H1 (cell line): ENCODE results near the gene PRKN. TPM values are rescaled to one million over a fixed set of nuclear protein-coding genes. Genes with fewer than 3 reads are reported as not detected.

Source experiments
- JUND ChIP-seq: IDR thresholded peaks from 2 replicates; pipeline ENCODE4 v1.6.1; 2011; ENCODE audit warnings: mild to moderate bottlenecking, improper control_type of control experiment, low read length
- PHF8 ChIP-seq: fragments of 200-600 bp; sonication (generic); conservative IDR thresholded peaks from 2 replicates; pipeline ENCODE4 v1.7.1; 2012; ENCODE audit warnings: low read depth, mild to moderate bottlenecking, inconsistent platforms, low read length, moderate library complexity
- polyA plus RNA-seq, 7 experiments: library from polyadenylated mRNA; depleted of rRNA in 3 of 7; stranded (reverse) in 5 of 7; unstranded in 2 of 7; fragments of >200 nt in 5 of 7; fragments of 200-250 nt in 2 of 7; gene quantifications; 1 replicate in 5 of 7; 2 replicates in 1 of 7; 4 replicates in 1 of 7; pipeline versions ENCODE4 v1.2.1 to v1.2.3, GENCODE V29; 2011 to 2013; ENCODE audit warnings: missing spikeins in 2 of 7, mixed read lengths in 2 of 7
- total RNA-seq: library from RNA; stranded (reverse); fragmentation: NEBNext Ultra II Directional; extraction: Animal tissue kit (Norgen Biotek cat#: 25700); gene quantifications from 2 replicates; pipeline ENCODE4 v1.2.1, GENCODE V29; 2021
- TF ChIP-seq, protein P1 (sequence below): fragments of 300-600 bp; sonication (generic); IDR thresholded peaks from 2 replicates; pipeline ENCODE4 v1.7.1; 2012; ENCODE audit warnings: low read length, moderate library complexity, mild to moderate bottlenecking, inconsistent platforms; ENCODE audit not compliant: insufficient replicate concordance

Gene PRKN
- total and polyA plus RNA-seq, 2 of the 8 experiments (the other 6 are each of a cell fraction or from before 2014, with no cell fraction given), result 0.13 to 0.29 TPM

DNA sequence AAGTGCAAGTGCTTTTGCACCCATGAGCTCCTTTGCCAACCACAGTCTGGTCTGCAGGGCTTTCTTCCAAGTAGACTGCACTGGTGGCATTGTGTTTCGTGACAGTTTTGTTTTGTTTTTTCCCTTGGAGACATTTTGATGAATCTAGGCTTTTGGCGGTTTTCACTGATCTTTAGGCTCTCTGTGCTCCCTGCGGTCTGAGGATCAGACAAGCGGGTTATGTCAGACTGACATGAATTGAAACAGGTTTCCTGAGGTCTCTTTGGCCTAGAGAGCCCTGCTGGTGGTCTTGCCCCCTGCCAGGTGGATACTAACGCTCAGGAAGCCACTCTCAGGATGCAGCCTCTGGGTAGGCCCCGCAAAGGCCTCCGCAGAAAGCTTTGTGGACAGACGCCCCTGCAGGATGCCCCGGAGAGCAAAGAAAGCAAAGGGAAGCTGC, 898.3 kb downstream of the PRKN start (continued):
- TF ChIP-seq, protein P1, sequence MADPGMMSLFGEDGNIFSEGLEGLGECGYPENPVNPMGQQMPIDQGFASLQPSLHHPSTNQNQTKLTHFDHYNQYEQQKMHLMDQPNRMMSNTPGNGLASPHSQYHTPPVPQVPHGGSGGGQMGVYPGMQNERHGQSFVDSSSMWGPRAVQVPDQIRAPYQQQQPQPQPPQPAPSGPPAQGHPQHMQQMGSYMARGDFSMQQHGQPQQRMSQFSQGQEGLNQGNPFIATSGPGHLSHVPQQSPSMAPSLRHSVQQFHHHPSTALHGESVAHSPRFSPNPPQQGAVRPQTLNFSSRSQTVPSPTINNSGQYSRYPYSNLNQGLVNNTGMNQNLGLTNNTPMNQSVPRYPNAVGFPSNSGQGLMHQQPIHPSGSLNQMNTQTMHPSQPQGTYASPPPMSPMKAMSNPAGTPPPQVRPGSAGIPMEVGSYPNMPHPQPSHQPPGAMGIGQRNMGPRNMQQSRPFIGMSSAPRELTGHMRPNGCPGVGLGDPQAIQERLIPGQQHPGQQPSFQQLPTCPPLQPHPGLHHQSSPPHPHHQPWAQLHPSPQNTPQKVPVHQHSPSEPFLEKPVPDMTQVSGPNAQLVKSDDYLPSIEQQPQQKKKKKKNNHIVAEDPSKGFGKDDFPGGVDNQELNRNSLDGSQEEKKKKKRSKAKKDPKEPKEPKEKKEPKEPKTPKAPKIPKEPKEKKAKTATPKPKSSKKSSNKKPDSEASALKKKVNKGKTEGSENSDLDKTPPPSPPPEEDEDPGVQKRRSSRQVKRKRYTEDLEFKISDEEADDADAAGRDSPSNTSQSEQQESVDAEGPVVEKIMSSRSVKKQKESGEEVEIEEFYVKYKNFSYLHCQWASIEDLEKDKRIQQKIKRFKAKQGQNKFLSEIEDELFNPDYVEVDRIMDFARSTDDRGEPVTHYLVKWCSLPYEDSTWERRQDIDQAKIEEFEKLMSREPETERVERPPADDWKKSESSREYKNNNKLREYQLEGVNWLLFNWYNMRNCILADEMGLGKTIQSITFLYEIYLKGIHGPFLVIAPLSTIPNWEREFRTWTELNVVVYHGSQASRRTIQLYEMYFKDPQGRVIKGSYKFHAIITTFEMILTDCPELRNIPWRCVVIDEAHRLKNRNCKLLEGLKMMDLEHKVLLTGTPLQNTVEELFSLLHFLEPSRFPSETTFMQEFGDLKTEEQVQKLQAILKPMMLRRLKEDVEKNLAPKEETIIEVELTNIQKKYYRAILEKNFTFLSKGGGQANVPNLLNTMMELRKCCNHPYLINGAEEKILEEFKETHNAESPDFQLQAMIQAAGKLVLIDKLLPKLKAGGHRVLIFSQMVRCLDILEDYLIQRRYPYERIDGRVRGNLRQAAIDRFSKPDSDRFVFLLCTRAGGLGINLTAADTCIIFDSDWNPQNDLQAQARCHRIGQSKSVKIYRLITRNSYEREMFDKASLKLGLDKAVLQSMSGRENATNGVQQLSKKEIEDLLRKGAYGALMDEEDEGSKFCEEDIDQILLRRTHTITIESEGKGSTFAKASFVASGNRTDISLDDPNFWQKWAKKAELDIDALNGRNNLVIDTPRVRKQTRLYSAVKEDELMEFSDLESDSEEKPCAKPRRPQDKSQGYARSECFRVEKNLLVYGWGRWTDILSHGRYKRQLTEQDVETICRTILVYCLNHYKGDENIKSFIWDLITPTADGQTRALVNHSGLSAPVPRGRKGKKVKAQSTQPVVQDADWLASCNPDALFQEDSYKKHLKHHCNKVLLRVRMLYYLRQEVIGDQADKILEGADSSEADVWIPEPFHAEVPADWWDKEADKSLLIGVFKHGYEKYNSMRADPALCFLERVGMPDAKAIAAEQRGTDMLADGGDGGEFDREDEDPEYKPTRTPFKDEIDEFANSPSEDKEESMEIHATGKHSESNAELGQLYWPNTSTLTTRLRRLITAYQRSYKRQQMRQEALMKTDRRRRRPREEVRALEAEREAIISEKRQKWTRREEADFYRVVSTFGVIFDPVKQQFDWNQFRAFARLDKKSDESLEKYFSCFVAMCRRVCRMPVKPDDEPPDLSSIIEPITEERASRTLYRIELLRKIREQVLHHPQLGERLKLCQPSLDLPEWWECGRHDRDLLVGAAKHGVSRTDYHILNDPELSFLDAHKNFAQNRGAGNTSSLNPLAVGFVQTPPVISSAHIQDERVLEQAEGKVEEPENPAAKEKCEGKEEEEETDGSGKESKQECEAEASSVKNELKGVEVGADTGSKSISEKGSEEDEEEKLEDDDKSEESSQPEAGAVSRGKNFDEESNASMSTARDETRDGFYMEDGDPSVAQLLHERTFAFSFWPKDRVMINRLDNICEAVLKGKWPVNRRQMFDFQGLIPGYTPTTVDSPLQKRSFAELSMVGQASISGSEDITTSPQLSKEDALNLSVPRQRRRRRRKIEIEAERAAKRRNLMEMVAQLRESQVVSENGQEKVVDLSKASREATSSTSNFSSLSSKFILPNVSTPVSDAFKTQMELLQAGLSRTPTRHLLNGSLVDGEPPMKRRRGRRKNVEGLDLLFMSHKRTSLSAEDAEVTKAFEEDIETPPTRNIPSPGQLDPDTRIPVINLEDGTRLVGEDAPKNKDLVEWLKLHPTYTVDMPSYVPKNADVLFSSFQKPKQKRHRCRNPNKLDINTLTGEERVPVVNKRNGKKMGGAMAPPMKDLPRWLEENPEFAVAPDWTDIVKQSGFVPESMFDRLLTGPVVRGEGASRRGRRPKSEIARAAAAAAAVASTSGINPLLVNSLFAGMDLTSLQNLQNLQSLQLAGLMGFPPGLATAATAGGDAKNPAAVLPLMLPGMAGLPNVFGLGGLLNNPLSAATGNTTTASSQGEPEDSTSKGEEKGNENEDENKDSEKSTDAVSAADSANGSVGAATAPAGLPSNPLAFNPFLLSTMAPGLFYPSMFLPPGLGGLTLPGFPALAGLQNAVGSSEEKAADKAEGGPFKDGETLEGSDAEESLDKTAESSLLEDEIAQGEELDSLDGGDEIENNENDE, result no peak
- no peak for TF ChIP-seq PHF8
- TF ChIP-seq JUND, result no peak
